H1 (cell line): Measurements from ENCODE around the gene ARMC7. TPM values are rescaled to one million over a fixed set of nuclear protein-coding genes. Genes with fewer than 3 reads are reported as not detected.

ENCODE experiments used
- CEBPB ChIP-seq: IDR thresholded peaks from 2 replicates; pipeline ENCODE4 v1.6.1; 2012; ENCODE audit warnings: low read depth, low read length
- CHD7 ChIP-seq: fragments of 300-600 bp; sonication (generic); IDR thresholded peaks from 2 replicates; pipeline ENCODE4 v1.7.1; 2012; ENCODE audit warnings: low read length, moderate library complexity, mild to moderate bottlenecking, inconsistent platforms; ENCODE audit not compliant: insufficient replicate concordance
- SIRT6 ChIP-seq: IDR thresholded peaks from one replicate; pipeline ENCODE4 v1.7.1; 2012; ENCODE audit warnings: low read length, inconsistent platforms
- polyA plus RNA-seq, 7 experiments: library from polyadenylated mRNA; depleted of rRNA in 3 of 7; stranded (reverse) in 5 of 7; unstranded in 2 of 7; fragments of >200 nt in 5 of 7; fragments of 200-250 nt in 2 of 7; gene quantifications; 1 replicate in 5 of 7; 2 replicates in 1 of 7; 4 replicates in 1 of 7; pipeline versions ENCODE4 v1.2.1 to v1.2.3, GENCODE V29; 2011 to 2013; ENCODE audit warnings: missing spikeins in 2 of 7, mixed read lengths in 2 of 7
- total RNA-seq: library from RNA; stranded (reverse); fragmentation: NEBNext Ultra II Directional; extraction: Animal tissue kit (Norgen Biotek cat#: 25700); gene quantifications from 2 replicates; pipeline ENCODE4 v1.2.1, GENCODE V29; 2021

The ARMC7 gene
- total and polyA plus RNA-seq, 2 of the 8 experiments (the other 6 are each of a cell fraction or from before 2014, with no cell fraction given) = 9.8 to 13.6 TPM

- TF ChIP-seq CHD7 (no peak), CEBPB (no peak), SIRT6 (no peak)
Measured at GRCh38 chr17:75114552-75115314, 5.0 kb downstream of the ARMC7 start (continued).
